ENCODE measurements around the gene RCAN1. TPM values are rescaled to one million over a fixed set of nuclear protein-coding genes. Genes with fewer than 3 reads are reported as not detected.

RCAN1 gene
- total and polyA plus RNA-seq, 11 donors, result 33.7 to 102 (median 57.6) TPM

- peaks cover 0 to 6% (median 0%) of the 10 kb centered on the region in 9 donors for H3K27me3 ChIP-seq
- WGBS, 4 donors, result 58 to 85% (median 72%) methylated on average over 6 of the region's 6 CpGs
- H3K4me3 ChIP-seq, result no peak overlapping the region
- H3K27ac ChIP-seq, result no peak overlapping the region
- H3K4me1 ChIP-seq, result peaks cover 0 to 7% (median 0%) of the 10 kb centered on the region in 12 donors
- ATAC-seq (peak in 1 of 4 donors; percentile 26), DNase-seq (no peak)
- intact Hi-C loops (cut with DNase I), result no loop called here
- no peaks in the 10 kb centered on the region for H3K36me3 ChIP-seq
- H3K9me3 ChIP-seq, result peaks cover 0 to 21% (median 13%) of the 10 kb centered on the region in 12 donors
- TF ChIP-seq POLR2A (IDR thresholded peaks at IDR 0.05), result no peak
- TF ChIP-seq, protein P1, sequence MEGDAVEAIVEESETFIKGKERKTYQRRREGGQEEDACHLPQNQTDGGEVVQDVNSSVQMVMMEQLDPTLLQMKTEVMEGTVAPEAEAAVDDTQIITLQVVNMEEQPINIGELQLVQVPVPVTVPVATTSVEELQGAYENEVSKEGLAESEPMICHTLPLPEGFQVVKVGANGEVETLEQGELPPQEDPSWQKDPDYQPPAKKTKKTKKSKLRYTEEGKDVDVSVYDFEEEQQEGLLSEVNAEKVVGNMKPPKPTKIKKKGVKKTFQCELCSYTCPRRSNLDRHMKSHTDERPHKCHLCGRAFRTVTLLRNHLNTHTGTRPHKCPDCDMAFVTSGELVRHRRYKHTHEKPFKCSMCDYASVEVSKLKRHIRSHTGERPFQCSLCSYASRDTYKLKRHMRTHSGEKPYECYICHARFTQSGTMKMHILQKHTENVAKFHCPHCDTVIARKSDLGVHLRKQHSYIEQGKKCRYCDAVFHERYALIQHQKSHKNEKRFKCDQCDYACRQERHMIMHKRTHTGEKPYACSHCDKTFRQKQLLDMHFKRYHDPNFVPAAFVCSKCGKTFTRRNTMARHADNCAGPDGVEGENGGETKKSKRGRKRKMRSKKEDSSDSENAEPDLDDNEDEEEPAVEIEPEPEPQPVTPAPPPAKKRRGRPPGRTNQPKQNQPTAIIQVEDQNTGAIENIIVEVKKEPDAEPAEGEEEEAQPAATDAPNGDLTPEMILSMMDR (IDR thresholded peaks at IDR 0.05), result no peak
Observed at GRCh38 chr21:34647555-34647954, 32.6 kb upstream of the RCAN1 start.

GRCh38 chr21:34644825-34645224 lies 29.9 kb upstream of the RCAN1 start:
- no peak for TF ChIP-seq POLR2A (IDR thresholded peaks at IDR 0.05)
- TF ChIP-seq, protein P1 (IDR thresholded peaks at IDR 0.05), result no peak
- H3K9me3 ChIP-seq, result no peaks in the 10 kb centered on the region
- no peak overlapping the region for H3K27ac ChIP-seq
- intact Hi-C loops (cut with DNase I), result no loop called here
- no peaks in the 10 kb centered on the region for H3K36me3 ChIP-seq
- DNase-seq (peak in 2 of 5 donors; percentile 26 to 59), ATAC-seq (peak in 2 of 4 donors; percentile 48 to 72)
- peaks cover 0 to 6% (median 0%) of the 10 kb centered on the region in 9 donors for H3K27me3 ChIP-seq
- no peak overlapping the region for H3K4me3 ChIP-seq
- H3K4me1 ChIP-seq, result peaks cover 0 to 15% (median 0%) of the 10 kb centered on the region in 12 donors
- 32 to 51% (median 43%) methylated on average over 4 of the region's 4 CpGs for WGBS, 4 donors

- Histone ChIP-seq H3K4me1 (peaks cover 0 to 16% (median 0%) of the 10 kb centered on the region in 12 donors), H3K4me3 (no peak overlapping the region), H3K27ac (no peak overlapping the region), H3K9me3 (no peaks in the 10 kb centered on the region), H3K36me3 (no peaks in the 10 kb centered on the region), H3K27me3 (peaks cover 0 to 4% (median 0%) of the 10 kb centered on the region in 9 donors)
- 71 to 82% (median 76%) methylated on average over 7 of the region's 7 CpGs for WGBS, 4 donors
- DNase-seq (no peak), ATAC-seq (no peak)
- intact Hi-C loops (cut with DNase I), result no loop called here
- TF ChIP-seq, protein P1 (IDR thresholded peaks at IDR 0.05), result no peak
- TF ChIP-seq POLR2A (IDR thresholded peaks at IDR 0.05), result no peak
Observed at GRCh38 chr21:34642211-34643075, 27.5 kb upstream of the RCAN1 start.

GRCh38 chr21:34640858-34641257 lies 25.9 kb upstream of the RCAN1 start:
- H3K4me3 ChIP-seq, result no peak overlapping the region
- DNase-seq (no peak), ATAC-seq (no peak)
- peaks cover 0 to 16% (median 0%) of the 10 kb centered on the region in 12 donors for H3K4me1 ChIP-seq
- H3K27me3 ChIP-seq, result no peaks in the 10 kb centered on the region
- H3K36me3 ChIP-seq, result no peaks in the 10 kb centered on the region
- no peak for TF ChIP-seq POLR2A (IDR thresholded peaks at IDR 0.05)
- TF ChIP-seq, protein P1 (IDR thresholded peaks at IDR 0.05), result no peak
- H3K9me3 ChIP-seq, result no peaks in the 10 kb centered on the region
- intact Hi-C loops (cut with DNase I), result no loop called here
- H3K27ac ChIP-seq, result no peak overlapping the region
- 60 to 78% (median 72%) methylated on average over 4 of the region's 4 CpGs for WGBS, 4 donors
